ENCODE data around the gene FBXL17.
A peak's percentile ranks its signal among the peaks of the same experiment; 100 is the strongest.

FBXL17 gene

GRCh38 chr5:107840592-107840991, 541.3 kb downstream of the FBXL17 start:
- peak; percentile 12 for DNase-seq

GRCh38 chr5:107840161-107840560, 541.7 kb downstream of the FBXL17 start:
- DNase-seq = no peak

GRCh38 chr5:107835096-107835495, 546.8 kb downstream of the FBXL17 start:
- DNase-seq = no peak

GRCh38 chr5:107832746-107833145, 549.2 kb downstream of the FBXL17 start:
- DNase-seq = no peak

GRCh38 chr5:107831612-107832395, 550.1 kb downstream of the FBXL17 start:
- DNase-seq = no peak

GRCh38 chr5:107830750-107831149, 551.1 kb downstream of the FBXL17 start:
- no peak for DNase-seq

- DNase-seq = no peak
Measured at GRCh38 chr5:107826311-107827000, 555.4 kb downstream of the FBXL17 start.

- no peak for DNase-seq
Measured at GRCh38 chr5:107824821-107825220, 557.1 kb downstream of the FBXL17 start.

GRCh38 chr5:107821288-107821687, 560.6 kb downstream of the FBXL17 start:
- no peak for DNase-seq

GRCh38 chr5:107820429-107820828, 561.5 kb downstream of the FBXL17 start:
- no peak for DNase-seq

- DNase-seq = no peak
Measured at GRCh38 chr5:107817951-107818350, 563.9 kb downstream of the FBXL17 start.

- DNase-seq = no peak
Measured at GRCh38 chr5:107817436-107817835, 564.5 kb downstream of the FBXL17 start.

GRCh38 chr5:107815109-107815508, 566.8 kb downstream of the FBXL17 start:
- DNase-seq = peak; percentile 11

- DNase-seq = no peak
Measured at GRCh38 chr5:107814183-107814827, 567.6 kb downstream of the FBXL17 start.

- no peak for DNase-seq
Measured at GRCh38 chr5:107813559-107813958, 568.3 kb downstream of the FBXL17 start.

GRCh38 chr5:107812570-107813141, 569.2 kb downstream of the FBXL17 start:
- DNase-seq = no peak

GRCh38 chr5:107809201-107810034, 572.5 kb downstream of the FBXL17 start:
- DNase-seq = no peak
